BE2C (cell line): ENCODE results near the gene RHBDD2.

Experiments used
- DNase-seq: peaks from one replicate; pipeline ENCODE4 v3.0.0-alpha.2; 2020
- H3K27me3 ChIP-seq: fragments of 250-450 bp; sonication (Bioruptor Pico); 2 replicates; pipeline ENCODE4 v1.5.1; 2020; ENCODE audit warnings: mild to moderate bottlenecking
- H3K36me3 ChIP-seq: fragments of 250-450 bp; sonication (Bioruptor Pico); 2 replicates; pipeline ENCODE4 v1.5.1; 2020; ENCODE audit warnings: mild to moderate bottlenecking
- H3K4me1 ChIP-seq: fragments of 250-450 bp; sonication (Bioruptor Pico); 2 replicates; pipeline ENCODE4 v1.5.1; 2020
- H3K4me3 ChIP-seq: 2 replicates; pipeline ENCODE4 v1.5.1; 2011; ENCODE audit warnings: low read depth, low read length
- H3K9me3 ChIP-seq: fragments of 250-450 bp; sonication (Bioruptor Pico); 2 replicates; pipeline ENCODE4 v1.5.1; 2020
- TF ChIP-seq, protein P1 (sequence below): IDR thresholded peaks from 2 replicates; pipeline ENCODE4 v1.5.1; 2012; ENCODE audit warnings: mild to moderate bottlenecking, low read depth, low read length

Gene RHBDD2

GRCh38 chr7:75913437-75913836 lies 34.6 kb downstream of the RHBDD2 start:
- no peaks in the 10 kb centered on the region for H3K9me3 ChIP-seq
- no peaks in the 10 kb centered on the region for H3K36me3 ChIP-seq
- DNase-seq = no peak
- TF ChIP-seq, protein P1, sequence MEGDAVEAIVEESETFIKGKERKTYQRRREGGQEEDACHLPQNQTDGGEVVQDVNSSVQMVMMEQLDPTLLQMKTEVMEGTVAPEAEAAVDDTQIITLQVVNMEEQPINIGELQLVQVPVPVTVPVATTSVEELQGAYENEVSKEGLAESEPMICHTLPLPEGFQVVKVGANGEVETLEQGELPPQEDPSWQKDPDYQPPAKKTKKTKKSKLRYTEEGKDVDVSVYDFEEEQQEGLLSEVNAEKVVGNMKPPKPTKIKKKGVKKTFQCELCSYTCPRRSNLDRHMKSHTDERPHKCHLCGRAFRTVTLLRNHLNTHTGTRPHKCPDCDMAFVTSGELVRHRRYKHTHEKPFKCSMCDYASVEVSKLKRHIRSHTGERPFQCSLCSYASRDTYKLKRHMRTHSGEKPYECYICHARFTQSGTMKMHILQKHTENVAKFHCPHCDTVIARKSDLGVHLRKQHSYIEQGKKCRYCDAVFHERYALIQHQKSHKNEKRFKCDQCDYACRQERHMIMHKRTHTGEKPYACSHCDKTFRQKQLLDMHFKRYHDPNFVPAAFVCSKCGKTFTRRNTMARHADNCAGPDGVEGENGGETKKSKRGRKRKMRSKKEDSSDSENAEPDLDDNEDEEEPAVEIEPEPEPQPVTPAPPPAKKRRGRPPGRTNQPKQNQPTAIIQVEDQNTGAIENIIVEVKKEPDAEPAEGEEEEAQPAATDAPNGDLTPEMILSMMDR = no peak
- H3K4me1 ChIP-seq = no peaks in the 10 kb centered on the region; the same call in none of the 2 replicates
- no peak overlapping the region for H3K4me3 ChIP-seq
- H3K27me3 ChIP-seq = no peaks in the 10 kb centered on the region

DNA sequence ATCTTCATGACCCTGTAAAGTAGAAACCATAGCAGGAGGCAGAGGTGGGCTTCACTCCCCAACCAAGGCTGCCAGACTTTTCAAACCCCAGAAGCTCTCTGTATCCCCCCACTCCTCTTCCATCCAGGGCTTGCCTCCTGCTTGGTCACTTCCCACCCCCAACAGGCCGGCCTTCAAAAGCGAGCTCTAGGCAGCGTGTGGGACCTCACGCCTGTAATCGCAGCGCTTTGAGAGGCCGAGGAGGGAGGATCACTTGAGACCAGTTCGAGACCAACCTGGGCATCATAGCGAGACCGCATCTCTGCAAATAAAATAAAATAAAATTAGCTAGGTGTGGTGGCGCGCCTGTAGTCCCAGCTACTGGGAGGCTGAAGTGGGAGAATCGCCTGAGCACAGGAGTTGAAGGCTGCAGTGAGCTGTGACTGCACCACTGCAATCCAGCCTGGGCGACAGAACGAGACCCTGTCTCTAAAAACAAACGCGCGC lies 35.4 kb downstream of the RHBDD2 start:
- Histone ChIP-seq H3K9me3 (no peaks in the 10 kb centered on the region), H3K27me3 (no peaks in the 10 kb centered on the region), H3K4me3 (peak overlapping the region; percentile 88), H3K4me1 (no peaks in the 10 kb centered on the region; the same call in none of the 2 replicates), H3K36me3 (no peaks in the 10 kb centered on the region)
- no peak for DNase-seq
- TF ChIP-seq, protein P1 = no peak

- Histone ChIP-seq H3K4me1 (no peaks in the 10 kb centered on the region; the same call in none of the 2 replicates), H3K36me3 (no peaks in the 10 kb centered on the region), H3K27me3 (no peaks in the 10 kb centered on the region), H3K4me3 (peak within 1 kb of the TSS; percentile 88), H3K9me3 (no peaks in the 10 kb centered on the region)
- TF ChIP-seq, protein P1 = no peak
- peak; percentile 91 for DNase-seq
Measured at GRCh38 chr7:75914655-75915415, 36.0 kb downstream of the RHBDD2 start, which contains the start of gene POR. Gene POR, plus strand, starts transcription at chr7:75915155. Its CDS starts 38,847 bp downstream, at chr7:75954002.

- TF ChIP-seq, protein P1 = no peak
- Histone ChIP-seq H3K4me1 (no peaks in the 10 kb centered on the region; the same call in none of the 2 replicates), H3K27me3 (no peaks in the 10 kb centered on the region), H3K4me3 (peak overlapping the region; percentile 88), H3K9me3 (no peaks in the 10 kb centered on the region), H3K36me3 (no peaks in the 10 kb centered on the region)
- no peak for DNase-seq
Measured at GRCh38 chr7:75915416-75916156, 36.8 kb downstream of the RHBDD2 start.

- TF ChIP-seq, protein P1 = no peak
- peak overlapping the region; percentile 88 for H3K4me3 ChIP-seq
- H3K4me1 ChIP-seq = no peaks in the 10 kb centered on the region; the same call in none of the 2 replicates
- H3K36me3 ChIP-seq = no peaks in the 10 kb centered on the region
- H3K27me3 ChIP-seq = no peaks in the 10 kb centered on the region
- no peaks in the 10 kb centered on the region for H3K9me3 ChIP-seq
- DNase-seq = no peak
Measured at GRCh38 chr7:75916259-75916658, 37.4 kb downstream of the RHBDD2 start.
